ENCODE data around the gene SF3B4. TPM values are rescaled to one million over a fixed set of nuclear protein-coding genes. Genes with fewer than 3 reads are reported as not detected.
A peak's percentile ranks its signal among the peaks of the same experiment; 100 is the strongest.

Gene SF3B4
- total and polyA plus RNA-seq, 4 donors = 19.6 to 48.1 (median 37.7) TPM

DNA sequence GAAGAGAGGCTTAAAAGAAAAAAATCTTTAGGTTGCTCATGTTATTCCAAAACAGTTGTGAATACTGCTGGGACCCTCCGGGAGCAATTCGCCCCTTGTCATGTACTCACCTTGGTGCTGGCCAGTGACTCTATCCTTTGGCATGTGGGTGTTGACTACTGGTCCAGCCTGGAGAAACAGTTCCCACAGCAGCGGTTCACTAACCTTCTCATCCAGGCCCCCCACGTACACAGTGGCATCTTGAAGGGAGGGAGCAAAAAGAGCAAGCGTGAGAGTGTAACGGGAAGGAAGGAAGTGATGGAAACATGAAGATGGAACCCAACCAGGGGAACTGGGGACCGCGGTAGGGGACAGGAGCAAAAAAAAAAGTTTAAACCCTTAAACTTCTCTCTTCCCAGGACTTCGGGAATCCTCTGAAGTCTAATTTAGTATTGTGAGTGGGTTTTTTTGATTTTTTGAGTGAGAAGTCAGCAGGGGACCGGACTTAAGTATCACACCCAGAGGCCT lies 494 bp downstream of the SF3B4 start:
- TF ChIP-seq, protein P1, sequence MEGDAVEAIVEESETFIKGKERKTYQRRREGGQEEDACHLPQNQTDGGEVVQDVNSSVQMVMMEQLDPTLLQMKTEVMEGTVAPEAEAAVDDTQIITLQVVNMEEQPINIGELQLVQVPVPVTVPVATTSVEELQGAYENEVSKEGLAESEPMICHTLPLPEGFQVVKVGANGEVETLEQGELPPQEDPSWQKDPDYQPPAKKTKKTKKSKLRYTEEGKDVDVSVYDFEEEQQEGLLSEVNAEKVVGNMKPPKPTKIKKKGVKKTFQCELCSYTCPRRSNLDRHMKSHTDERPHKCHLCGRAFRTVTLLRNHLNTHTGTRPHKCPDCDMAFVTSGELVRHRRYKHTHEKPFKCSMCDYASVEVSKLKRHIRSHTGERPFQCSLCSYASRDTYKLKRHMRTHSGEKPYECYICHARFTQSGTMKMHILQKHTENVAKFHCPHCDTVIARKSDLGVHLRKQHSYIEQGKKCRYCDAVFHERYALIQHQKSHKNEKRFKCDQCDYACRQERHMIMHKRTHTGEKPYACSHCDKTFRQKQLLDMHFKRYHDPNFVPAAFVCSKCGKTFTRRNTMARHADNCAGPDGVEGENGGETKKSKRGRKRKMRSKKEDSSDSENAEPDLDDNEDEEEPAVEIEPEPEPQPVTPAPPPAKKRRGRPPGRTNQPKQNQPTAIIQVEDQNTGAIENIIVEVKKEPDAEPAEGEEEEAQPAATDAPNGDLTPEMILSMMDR (IDR thresholded peaks at IDR 0.05; ENCODE audit: control extremely low read depth, extremely low read depth) = no peak
- H3K4me1 ChIP-seq (ENCODE audit: control insufficient read depth in 5 of 5, insufficient read depth in 5 of 5, low read length in 5 of 5) = peaks cover 7 to 25% (median 8%) of the 10 kb centered on the region in 5 donors
- no peaks in the 10 kb centered on the region for H3K27me3 ChIP-seq (ENCODE audit: control insufficient read depth in 3 of 3, insufficient read depth in 3 of 3, low read length in 2 of 3)
- H3K27ac ChIP-seq (ENCODE audit: low read depth in 1 of 2, low read length in 1 of 2) = peak overlapping the region; percentile 94 to 98
- no peaks in the 10 kb centered on the region for H3K9me3 ChIP-seq (ENCODE audit: control insufficient read depth in 4 of 4, insufficient read depth in 3 of 4, low read length in 3 of 4)
- peak overlapping the region; percentile 95 for H3K4me3 ChIP-seq
- no peak for ATAC-seq (ENCODE audit: insufficient read depth, low FRiP score)
- peaks cover 22 to 38% (median 33%) of the 10 kb centered on the region in 4 donors for H3K36me3 ChIP-seq (ENCODE audit: control insufficient read depth in 4 of 4, insufficient read depth in 4 of 4, low read length in 4 of 4)
- DNase-seq = no peak
- H3K9ac ChIP-seq (ENCODE audit: insufficient read depth in 1 of 2, low read length in 2 of 2) = peak overlapping the region; percentile 84 to 89
- WGBS, 2 donors = 3 to 4% methylated on average over 10 of the region's 10 CpGs

DNA sequence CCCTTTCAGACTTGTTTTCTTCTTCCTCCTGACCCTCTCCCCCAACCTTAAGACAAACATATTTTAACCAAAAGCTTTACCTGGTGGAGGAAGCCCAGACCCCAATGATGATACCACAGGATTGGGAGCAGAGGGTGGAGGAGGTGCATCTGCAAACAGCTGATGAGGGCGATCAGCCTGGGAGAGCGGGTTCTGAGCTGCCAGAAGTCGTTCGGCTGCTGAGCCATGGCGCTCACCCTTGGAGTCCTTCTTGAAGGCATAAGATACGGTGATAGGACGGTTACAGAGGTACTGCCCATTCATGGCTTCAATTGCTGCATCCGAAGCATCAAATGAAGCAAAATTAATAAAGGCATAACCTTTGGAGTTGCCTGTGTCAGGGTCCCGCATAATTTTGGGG lies 1.3 kb downstream of the SF3B4 start:
- WGBS, 2 donors = 94 to 98% methylated on average over 9 of the region's 9 CpGs
- H3K27me3 ChIP-seq (ENCODE audit: control insufficient read depth in 3 of 3, insufficient read depth in 3 of 3, low read length in 2 of 3) = no peaks in the 10 kb centered on the region
- ATAC-seq (ENCODE audit: insufficient read depth, low FRiP score) (no peak), DNase-seq (no peak)
- no peaks in the 10 kb centered on the region for H3K9me3 ChIP-seq (ENCODE audit: control insufficient read depth in 4 of 4, insufficient read depth in 3 of 4, low read length in 3 of 4)
- H3K36me3 ChIP-seq (ENCODE audit: control insufficient read depth in 4 of 4, insufficient read depth in 4 of 4, low read length in 4 of 4) = peaks cover 22 to 36% (median 31%) of the 10 kb centered on the region in 4 donors
- H3K4me3 ChIP-seq = no peak overlapping the region
- TF ChIP-seq, protein P1 (IDR thresholded peaks at IDR 0.05; ENCODE audit: control extremely low read depth, extremely low read depth) = no peak
- peaks cover 7 to 25% (median 8%) of the 10 kb centered on the region in 5 donors for H3K4me1 ChIP-seq (ENCODE audit: control insufficient read depth in 5 of 5, insufficient read depth in 5 of 5, low read length in 5 of 5)
- H3K27ac ChIP-seq (ENCODE audit: low read depth in 1 of 2, low read length in 1 of 2) = no peak overlapping the region
- H3K9ac ChIP-seq (ENCODE audit: insufficient read depth in 1 of 2, low read length in 2 of 2) = no peak overlapping the region

DNA sequence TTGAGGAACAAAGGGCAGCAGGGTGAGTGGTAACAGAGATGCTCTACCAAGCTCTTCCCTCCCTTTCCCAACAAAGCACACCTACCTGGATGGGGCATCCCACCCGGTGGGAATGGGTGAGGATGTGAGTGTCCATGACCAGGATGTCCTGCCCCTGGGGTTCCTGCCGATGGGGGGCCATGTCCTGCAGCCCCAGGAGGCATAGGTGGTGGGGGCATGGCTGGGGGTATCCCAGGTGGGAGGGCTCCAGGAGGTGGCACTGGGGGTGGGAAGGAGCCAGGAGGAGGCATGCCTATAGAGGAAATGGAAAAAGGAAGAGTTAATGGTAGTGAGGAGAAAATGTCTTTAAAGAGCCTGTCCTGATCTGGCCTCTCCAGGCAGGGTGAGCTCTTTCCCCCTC lies 1.9 kb downstream of the SF3B4 start:
- ATAC-seq (ENCODE audit: insufficient read depth, low FRiP score) (no peak), DNase-seq (no peak)
- WGBS, 2 donors = 83 to 92% methylated on average over 2 of the region's 2 CpGs
- H3K9me3 ChIP-seq (ENCODE audit: control insufficient read depth in 4 of 4, insufficient read depth in 3 of 4, low read length in 3 of 4) = no peaks in the 10 kb centered on the region
- no peaks in the 10 kb centered on the region for H3K27me3 ChIP-seq (ENCODE audit: control insufficient read depth in 3 of 3, insufficient read depth in 3 of 3, low read length in 2 of 3)
- no peak overlapping the region for H3K27ac ChIP-seq (ENCODE audit: low read depth in 1 of 2, low read length in 1 of 2)
- H3K9ac ChIP-seq (ENCODE audit: insufficient read depth in 1 of 2, low read length in 2 of 2) = no peak overlapping the region
- H3K36me3 ChIP-seq (ENCODE audit: control insufficient read depth in 4 of 4, insufficient read depth in 4 of 4, low read length in 4 of 4) = peaks cover 22 to 36% (median 31%) of the 10 kb centered on the region in 4 donors
- peaks cover 7 to 25% (median 8%) of the 10 kb centered on the region in 5 donors for H3K4me1 ChIP-seq (ENCODE audit: control insufficient read depth in 5 of 5, insufficient read depth in 5 of 5, low read length in 5 of 5)
- H3K4me3 ChIP-seq = no peak overlapping the region
- TF ChIP-seq, protein P1 (IDR thresholded peaks at IDR 0.05; ENCODE audit: control extremely low read depth, extremely low read depth) = no peak

DNA sequence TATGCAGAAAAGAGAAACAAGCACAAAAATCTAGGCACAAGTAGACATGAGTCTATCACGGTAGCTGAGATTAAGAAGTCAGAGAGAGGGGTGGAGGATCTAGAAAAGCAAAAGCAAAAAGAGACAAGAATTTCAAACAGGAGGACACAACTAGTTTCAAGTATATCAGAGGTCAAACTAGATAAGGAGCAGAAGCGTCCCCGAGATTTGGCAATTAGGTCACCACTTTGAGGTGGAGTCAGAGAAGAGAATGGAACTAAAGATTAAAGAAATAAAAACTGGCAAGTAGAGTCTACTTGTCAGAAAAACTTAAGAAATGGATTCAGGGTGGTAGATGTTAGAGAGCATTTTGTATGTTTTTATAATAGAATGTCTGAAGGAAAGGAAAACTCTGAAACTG lies 2.3 kb downstream of the SF3B4 start:
- Histone ChIP-seq H3K4me3 (no peak overlapping the region), H3K27me3 (ENCODE audit: control insufficient read depth in 3 of 3, insufficient read depth in 3 of 3, low read length in 2 of 3) (no peaks in the 10 kb centered on the region), H3K27ac (ENCODE audit: low read depth in 1 of 2, low read length in 1 of 2) (no peak overlapping the region), H3K9ac (ENCODE audit: insufficient read depth in 1 of 2, low read length in 2 of 2) (no peak overlapping the region), H3K36me3 (ENCODE audit: control insufficient read depth in 4 of 4, insufficient read depth in 4 of 4, low read length in 4 of 4) (peaks cover 22 to 34% (median 29%) of the 10 kb centered on the region in 4 donors), H3K4me1 (ENCODE audit: control insufficient read depth in 5 of 5, insufficient read depth in 5 of 5, low read length in 5 of 5) (peaks cover 7 to 25% (median 8%) of the 10 kb centered on the region in 5 donors), H3K9me3 (ENCODE audit: control insufficient read depth in 4 of 4, insufficient read depth in 3 of 4, low read length in 3 of 4) (no peaks in the 10 kb centered on the region)
- WGBS, 2 donors = 88 to 98% methylated on average over 3 of the region's 3 CpGs
- no peak for DNase-seq
- TF ChIP-seq, protein P1 (IDR thresholded peaks at IDR 0.05; ENCODE audit: control extremely low read depth, extremely low read depth) = no peak
- no peak for ATAC-seq (ENCODE audit: insufficient read depth, low FRiP score)
